SK-N-SH treated with all-trans-retinoic acid at 6 μM for 48 hours (cell line): ENCODE data around the gene RNF207.

Experiments
- ATAC-seq: fragments of 200-7000 bp; cut with Tn5 transposase; 3 replicates; pipeline ENCODE4 v1.9.1; 2020; ENCODE audit warnings: mild to moderate bottlenecking, moderate library complexity
- ARNTL ChIP-seq: fragments of 450-650 bp; formaldehyde crosslinking; IDR thresholded peaks from 2 replicates; pipeline ENCODE4 v1.5.0; 2020; ENCODE audit warnings: low read depth, mild to moderate bottlenecking, moderate library complexity, borderline replicate concordance
- BACH2 ChIP-seq: fragments of 250-450 bp; sonication (Bioruptor Pico); IDR thresholded peaks from 2 replicates; pipeline ENCODE4 v1.9.0; 2021; ENCODE audit warnings: mild to moderate bottlenecking, borderline replicate concordance
- CSDC2 ChIP-seq: fragments of 250-450 bp; sonication (Bioruptor Pico); IDR thresholded peaks from 2 replicates; pipeline ENCODE4 v1.5.0; 2020; ENCODE audit warnings: mild to moderate bottlenecking, moderate library complexity
- ESRRG ChIP-seq: fragments of 250-450 bp; sonication (Bioruptor Pico); IDR thresholded peaks from 2 replicates; pipeline ENCODE4 v1.6.1; 2021; ENCODE audit warnings: mild to moderate bottlenecking
- ISL1 ChIP-seq: fragments of 250-450 bp; sonication (Bioruptor Pico); IDR thresholded peaks from 2 replicates; pipeline ENCODE4 v2.1.2; 2022; ENCODE audit warnings: mild to moderate bottlenecking, moderate library complexity
- RARB ChIP-seq: fragments of 250-450 bp; sonication (Bioruptor Pico); IDR thresholded peaks from 2 replicates; pipeline ENCODE4 v1.8.0; 2021; ENCODE audit warnings: mild to moderate bottlenecking, moderate library complexity
- SNAI2 ChIP-seq: fragments of 250-450 bp; sonication (Bioruptor Pico); IDR thresholded peaks from 2 replicates; pipeline ENCODE4 v1.5.0; 2020; ENCODE audit warnings: mild to moderate bottlenecking, moderate library complexity
- TCF4 ChIP-seq: fragments of 250-450 bp; sonication (Bioruptor Pico); IDR thresholded peaks from 2 replicates; pipeline ENCODE4 v1.8.0; 2021; ENCODE audit warnings: mild to moderate bottlenecking, moderate library complexity, borderline replicate concordance
- TOX ChIP-seq: fragments of 250-450 bp; sonication (Bioruptor Pico); IDR thresholded peaks from 2 replicates; pipeline ENCODE4 v1.8.0; 2021; ENCODE audit warnings: mild to moderate bottlenecking, moderate library complexity, borderline replicate concordance
- ZC3H10 ChIP-seq: fragments of 250-450 bp; sonication (Bioruptor Pico); IDR thresholded peaks from 2 replicates; pipeline ENCODE4 v1.5.1; 2021; ENCODE audit warnings: mild to moderate bottlenecking, moderate library complexity
- ZFP30 ChIP-seq: fragments of 450-650 bp; formaldehyde crosslinking; IDR thresholded peaks from 2 replicates; pipeline ENCODE4 v1.5.0; 2022; ENCODE audit warnings: mild to moderate bottlenecking, moderate library complexity
- ZNF565 ChIP-seq: fragments of 450-650 bp; formaldehyde crosslinking; conservative IDR thresholded peaks from 2 replicates; pipeline ENCODE4 v1.5.0; 2020; ENCODE audit warnings: low read depth, mild to moderate bottlenecking, moderate library complexity
- ZNF70 ChIP-seq: fragments of 450-650 bp; formaldehyde crosslinking; IDR thresholded peaks from 2 replicates; pipeline ENCODE4 v1.5.0; 2020; ENCODE audit warnings: mild to moderate bottlenecking, moderate library complexity
- ZNF8 ChIP-seq: fragments of 450-650 bp; formaldehyde crosslinking; IDR thresholded peaks from 2 replicates; pipeline ENCODE4 v1.5.0; 2020; ENCODE audit warnings: mild to moderate bottlenecking, moderate library complexity
- TF ChIP-seq, protein P1 (sequence below): fragments of 250-450 bp; sonication (Bioruptor Pico); IDR thresholded peaks from 2 replicates; pipeline ENCODE4 v1.5.1; 2020; ENCODE audit warnings: low read depth, mild to moderate bottlenecking, moderate library complexity
- TF ChIP-seq, protein P2 (sequence below): fragments of 250-450 bp; sonication (Bioruptor Pico); IDR thresholded peaks from 2 replicates; pipeline ENCODE4 v1.8.0; 2021; ENCODE audit warnings: low read depth, mild to moderate bottlenecking, moderate library complexity, borderline replicate concordance
- TF ChIP-seq, protein P3 (sequence below): fragments of 250-450 bp; sonication (Bioruptor Pico); IDR thresholded peaks from 2 replicates; pipeline ENCODE4 v1.8.0; 2020; ENCODE audit warnings: mild to moderate bottlenecking, moderate library complexity, borderline replicate concordance
- TF ChIP-seq, protein P4 (sequence below): fragments of 250-450 bp; sonication (Bioruptor Pico); IDR thresholded peaks from 2 replicates; pipeline ENCODE4 v1.5.0; 2020; ENCODE audit warnings: mild to moderate bottlenecking, moderate library complexity

The RNF207 gene

DNA sequence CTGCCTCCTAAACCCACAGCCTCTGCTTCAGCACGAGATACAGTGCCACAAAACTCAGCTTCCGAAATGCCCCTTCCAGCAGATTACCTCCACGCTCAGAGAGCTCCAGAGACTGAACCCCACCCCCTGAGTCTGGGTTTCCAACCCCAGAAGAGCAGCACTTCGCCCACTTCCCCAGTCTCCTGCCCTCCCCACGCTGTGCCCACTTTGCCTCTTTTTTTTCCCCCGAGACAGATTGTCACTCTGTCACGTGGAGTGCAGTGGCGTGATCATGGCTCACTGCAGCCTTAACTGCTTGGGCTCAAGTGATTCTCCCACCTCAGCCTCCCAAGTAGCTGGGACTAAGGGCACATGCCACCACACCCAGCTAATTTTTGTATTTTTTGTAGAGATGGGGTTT, 19.7 kb downstream of the RNF207 start:
- ATAC-seq: no peak
- no peak for TF ChIP-seq TCF4 (CRISPR knock-in tag)
- no peak for TF ChIP-seq TOX (CRISPR knock-in tag)
- no peak for TF ChIP-seq ZNF70 (CRISPR knock-in tag)
- no peak for TF ChIP-seq CSDC2 (CRISPR knock-in tag)
- TF ChIP-seq, protein P1, sequence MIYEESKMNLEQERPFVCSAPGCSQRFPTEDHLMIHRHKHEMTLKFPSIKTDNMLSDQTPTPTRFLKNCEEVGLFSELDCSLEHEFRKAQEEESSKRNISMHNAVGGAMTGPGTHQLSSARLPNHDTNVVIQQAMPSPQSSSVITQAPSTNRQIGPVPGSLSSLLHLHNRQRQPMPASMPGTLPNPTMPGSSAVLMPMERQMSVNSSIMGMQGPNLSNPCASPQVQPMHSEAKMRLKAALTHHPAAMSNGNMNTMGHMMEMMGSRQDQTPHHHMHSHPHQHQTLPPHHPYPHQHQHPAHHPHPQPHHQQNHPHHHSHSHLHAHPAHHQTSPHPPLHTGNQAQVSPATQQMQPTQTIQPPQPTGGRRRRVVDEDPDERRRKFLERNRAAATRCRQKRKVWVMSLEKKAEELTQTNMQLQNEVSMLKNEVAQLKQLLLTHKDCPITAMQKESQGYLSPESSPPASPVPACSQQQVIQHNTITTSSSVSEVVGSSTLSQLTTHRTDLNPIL (CRISPR knock-in tag): no peak
- TF ChIP-seq RARB (CRISPR knock-in tag): no peak
- no peak for TF ChIP-seq ZC3H10 (CRISPR knock-in tag)
- TF ChIP-seq BACH2 (CRISPR knock-in tag): no peak
- TF ChIP-seq, protein P2, sequence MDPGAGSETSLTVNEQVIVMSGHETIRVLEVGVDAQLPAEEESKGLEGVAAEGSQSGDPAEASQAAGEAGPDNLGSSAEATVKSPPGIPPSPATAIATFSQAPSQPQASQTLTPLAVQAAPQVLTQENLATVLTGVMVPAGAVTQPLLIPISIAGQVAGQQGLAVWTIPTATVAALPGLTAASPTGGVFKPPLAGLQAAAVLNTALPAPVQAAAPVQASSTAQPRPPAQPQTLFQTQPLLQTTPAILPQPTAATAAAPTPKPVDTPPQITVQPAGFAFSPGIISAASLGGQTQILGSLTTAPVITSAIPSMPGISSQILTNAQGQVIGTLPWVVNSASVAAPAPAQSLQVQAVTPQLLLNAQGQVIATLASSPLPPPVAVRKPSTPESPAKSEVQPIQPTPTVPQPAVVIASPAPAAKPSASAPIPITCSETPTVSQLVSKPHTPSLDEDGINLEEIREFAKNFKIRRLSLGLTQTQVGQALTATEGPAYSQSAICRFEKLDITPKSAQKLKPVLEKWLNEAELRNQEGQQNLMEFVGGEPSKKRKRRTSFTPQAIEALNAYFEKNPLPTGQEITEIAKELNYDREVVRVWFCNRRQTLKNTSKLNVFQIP (CRISPR knock-in tag): no peak
- no peak for TF ChIP-seq ZFP30 (CRISPR knock-in tag)
- no peak for TF ChIP-seq ZNF8 (CRISPR knock-in tag)
- no peak for TF ChIP-seq SNAI2 (CRISPR knock-in tag)
- TF ChIP-seq, protein P3, sequence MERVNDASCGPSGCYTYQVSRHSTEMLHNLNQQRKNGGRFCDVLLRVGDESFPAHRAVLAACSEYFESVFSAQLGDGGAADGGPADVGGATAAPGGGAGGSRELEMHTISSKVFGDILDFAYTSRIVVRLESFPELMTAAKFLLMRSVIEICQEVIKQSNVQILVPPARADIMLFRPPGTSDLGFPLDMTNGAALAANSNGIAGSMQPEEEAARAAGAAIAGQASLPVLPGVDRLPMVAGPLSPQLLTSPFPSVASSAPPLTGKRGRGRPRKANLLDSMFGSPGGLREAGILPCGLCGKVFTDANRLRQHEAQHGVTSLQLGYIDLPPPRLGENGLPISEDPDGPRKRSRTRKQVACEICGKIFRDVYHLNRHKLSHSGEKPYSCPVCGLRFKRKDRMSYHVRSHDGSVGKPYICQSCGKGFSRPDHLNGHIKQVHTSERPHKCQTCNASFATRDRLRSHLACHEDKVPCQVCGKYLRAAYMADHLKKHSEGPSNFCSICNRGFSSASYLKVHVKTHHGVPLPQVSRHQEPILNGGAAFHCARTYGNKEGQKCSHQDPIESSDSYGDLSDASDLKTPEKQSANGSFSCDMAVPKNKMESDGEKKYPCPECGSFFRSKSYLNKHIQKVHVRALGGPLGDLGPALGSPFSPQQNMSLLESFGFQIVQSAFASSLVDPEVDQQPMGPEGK (CRISPR knock-in tag): no peak
- no peak for TF ChIP-seq ARNTL (CRISPR knock-in tag)
- no peak for TF ChIP-seq ZNF565 (CRISPR knock-in tag)

DNA sequence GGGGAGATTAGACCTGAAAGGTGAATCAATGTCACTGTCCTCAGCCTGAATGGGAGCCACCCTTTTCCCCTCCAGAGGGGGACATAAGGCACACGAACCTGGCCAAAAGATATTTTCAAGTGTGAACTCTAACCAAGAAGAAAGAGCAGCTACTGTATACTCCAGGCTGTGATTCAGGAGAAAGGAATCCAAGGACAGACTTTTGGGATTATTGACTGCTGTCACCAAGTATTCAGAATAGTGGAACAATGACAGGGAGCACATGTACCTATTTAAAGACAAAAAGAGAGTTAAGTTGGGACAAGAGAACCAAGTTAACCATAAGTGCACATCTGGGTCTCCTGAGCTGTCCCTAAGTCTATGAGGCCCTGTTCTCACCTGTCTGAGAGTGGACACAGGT, 27.5 kb downstream of the RNF207 start:
- ATAC-seq: no peak
- TF ChIP-seq ISL1 (CRISPR knock-in tag) (no peak), ZNF565 (CRISPR knock-in tag) (no peak)

DNA sequence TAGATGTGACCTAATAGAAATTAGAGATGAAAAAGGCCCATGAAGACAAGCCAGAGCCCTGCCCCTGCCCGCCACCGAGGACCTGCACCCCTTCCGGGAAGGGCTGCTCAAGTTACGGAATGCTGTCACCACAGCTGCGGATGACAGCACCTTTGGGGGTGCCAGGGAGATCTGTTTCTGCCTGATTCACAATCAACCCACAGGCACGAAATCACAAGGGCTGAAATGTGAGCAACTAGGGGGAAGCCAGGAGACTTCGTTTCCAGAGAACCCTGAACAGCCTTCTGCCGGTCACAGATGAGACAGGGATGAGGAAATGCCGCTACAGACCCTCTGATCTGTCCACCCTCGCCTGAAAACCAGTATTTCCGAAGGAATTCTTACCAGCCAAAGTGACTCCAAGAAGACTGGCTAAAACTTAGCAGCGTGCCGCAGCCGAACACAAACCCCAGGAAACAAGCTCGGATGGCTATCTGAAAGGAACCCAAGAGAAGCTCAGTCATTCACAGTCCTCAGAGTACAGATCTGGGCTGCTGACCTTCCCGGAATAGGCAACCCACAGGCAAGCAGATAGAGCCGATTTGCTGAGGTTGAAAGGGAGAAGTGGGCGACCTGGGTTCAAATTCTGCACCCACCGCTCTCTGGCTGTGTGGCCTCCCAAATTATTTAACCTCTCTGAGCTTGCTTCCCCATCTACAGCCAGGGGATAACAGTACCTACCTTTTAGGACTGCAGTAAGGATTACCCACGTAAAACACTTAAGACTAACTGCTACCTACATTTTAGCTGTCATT, 28.8 kb downstream of the RNF207 start:
- TF ChIP-seq ESRRG (CRISPR knock-in tag) (no peak), SNAI2 (CRISPR knock-in tag) (no peak), RARB (CRISPR knock-in tag) (no peak), ZFP30 (CRISPR knock-in tag) (no peak), CSDC2 (CRISPR knock-in tag) (no peak), ARNTL (CRISPR knock-in tag) (no peak), ISL1 (CRISPR knock-in tag) (no peak)
- TF ChIP-seq, protein P4, sequence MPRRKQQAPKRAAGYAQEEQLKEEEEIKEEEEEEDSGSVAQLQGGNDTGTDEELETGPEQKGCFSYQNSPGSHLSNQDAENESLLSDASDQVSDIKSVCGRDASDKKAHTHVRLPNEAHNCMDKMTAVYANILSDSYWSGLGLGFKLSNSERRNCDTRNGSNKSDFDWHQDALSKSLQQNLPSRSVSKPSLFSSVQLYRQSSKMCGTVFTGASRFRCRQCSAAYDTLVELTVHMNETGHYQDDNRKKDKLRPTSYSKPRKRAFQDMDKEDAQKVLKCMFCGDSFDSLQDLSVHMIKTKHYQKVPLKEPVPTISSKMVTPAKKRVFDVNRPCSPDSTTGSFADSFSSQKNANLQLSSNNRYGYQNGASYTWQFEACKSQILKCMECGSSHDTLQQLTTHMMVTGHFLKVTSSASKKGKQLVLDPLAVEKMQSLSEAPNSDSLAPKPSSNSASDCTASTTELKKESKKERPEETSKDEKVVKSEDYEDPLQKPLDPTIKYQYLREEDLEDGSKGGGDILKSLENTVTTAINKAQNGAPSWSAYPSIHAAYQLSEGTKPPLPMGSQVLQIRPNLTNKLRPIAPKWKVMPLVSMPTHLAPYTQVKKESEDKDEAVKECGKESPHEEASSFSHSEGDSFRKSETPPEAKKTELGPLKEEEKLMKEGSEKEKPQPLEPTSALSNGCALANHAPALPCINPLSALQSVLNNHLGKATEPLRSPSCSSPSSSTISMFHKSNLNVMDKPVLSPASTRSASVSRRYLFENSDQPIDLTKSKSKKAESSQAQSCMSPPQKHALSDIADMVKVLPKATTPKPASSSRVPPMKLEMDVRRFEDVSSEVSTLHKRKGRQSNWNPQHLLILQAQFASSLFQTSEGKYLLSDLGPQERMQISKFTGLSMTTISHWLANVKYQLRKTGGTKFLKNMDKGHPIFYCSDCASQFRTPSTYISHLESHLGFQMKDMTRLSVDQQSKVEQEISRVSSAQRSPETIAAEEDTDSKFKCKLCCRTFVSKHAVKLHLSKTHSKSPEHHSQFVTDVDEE (CRISPR knock-in tag): no peak
- peak; percentile 46 for ATAC-seq

DNA sequence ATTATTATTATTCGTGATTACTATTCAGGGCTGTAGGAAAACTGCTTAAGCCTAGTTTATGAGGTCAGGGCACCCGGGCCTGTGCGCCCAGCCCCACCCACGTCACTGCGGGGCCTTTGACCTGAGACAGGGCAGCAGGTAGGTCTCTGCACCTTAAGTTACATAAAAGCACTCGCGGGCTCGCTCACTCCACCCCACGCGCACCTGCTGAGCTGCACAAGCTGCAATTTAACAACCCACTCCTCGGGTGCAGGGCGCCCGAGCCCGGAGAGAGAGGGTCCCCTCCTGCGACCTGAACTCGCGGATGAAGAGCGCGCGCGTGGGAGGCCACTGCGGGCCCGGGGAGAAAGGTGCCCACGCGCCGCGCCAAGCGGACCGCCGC, 29.4 kb downstream of the RNF207 start:
- TF ChIP-seq BACH2 (CRISPR knock-in tag) (no peak), ESRRG (CRISPR knock-in tag) (no peak), ZC3H10 (CRISPR knock-in tag) (no peak), ZFP30 (CRISPR knock-in tag) (no peak), CSDC2 (CRISPR knock-in tag) (no peak), ZNF565 (CRISPR knock-in tag) (no peak)
- TF ChIP-seq, protein P4 (CRISPR knock-in tag): no peak
- TF ChIP-seq, protein P2 (CRISPR knock-in tag): no peak
- TF ChIP-seq, protein P1 (CRISPR knock-in tag): no peak
- no peak for ATAC-seq
